H9 (cell line): ENCODE results near the gene TLR6. TPM values are rescaled to one million over a fixed set of nuclear protein-coding genes. Genes with fewer than 3 reads are reported as not detected.

Source experiments
- DNase-seq: peaks from one replicate; pipeline ENCODE4 v3.0.0-alpha.2; 2017
- H2AFZ ChIP-seq: one replicate; pipeline ENCODE4 v1.6.1; 2013; ENCODE audit warnings: mild to moderate bottlenecking, low read length, control low read depth, moderate library complexity
- H2AK5ac ChIP-seq: 2 replicates; pipeline ENCODE4 v1.6.1; 2013; ENCODE audit warnings: low read length, control low read depth, mixed read lengths; ENCODE audit not compliant: insufficient read length
- H2BK120ac ChIP-seq: one replicate; pipeline ENCODE4 v1.6.1; 2013; ENCODE audit warnings: low read depth, mild to moderate bottlenecking, low read length, control low read depth, inconsistent platforms; ENCODE audit not compliant: poor library complexity, severe bottlenecking
- H2BK12ac ChIP-seq: 2 replicates; pipeline ENCODE4 v1.6.1; 2013; ENCODE audit warnings: low read length, control low read depth, mixed read lengths, low read depth; ENCODE audit not compliant: insufficient read length
- H2BK15ac ChIP-seq: 2 replicates; pipeline ENCODE4 v1.6.1; 2013; ENCODE audit warnings: low read depth, low read length, control low read depth
- H2BK20ac ChIP-seq: one replicate; pipeline ENCODE4 v1.6.1; 2013; ENCODE audit warnings: low read depth, mild to moderate bottlenecking, low read length, control low read depth, inconsistent platforms; ENCODE audit not compliant: poor library complexity, severe bottlenecking
- H2BK5ac ChIP-seq: 2 replicates; pipeline ENCODE4 v1.6.1; 2013; ENCODE audit warnings: low read length, control low read depth, mixed read lengths; ENCODE audit not compliant: insufficient read length
- H3K14ac ChIP-seq: 2 replicates; pipeline ENCODE4 v1.6.1; 2013; ENCODE audit warnings: low read length, control low read depth; ENCODE audit not compliant: insufficient read depth
- H3K18ac ChIP-seq: 2 replicates; pipeline ENCODE4 v1.6.1; 2013; ENCODE audit warnings: low read depth, mild to moderate bottlenecking, mixed read lengths, low read length, control low read depth; ENCODE audit not compliant: insufficient read length
- H3K23ac ChIP-seq: 2 replicates; pipeline ENCODE4 v1.6.1; 2013; ENCODE audit warnings: low read length, control low read depth, mixed read lengths, low read depth; ENCODE audit not compliant: insufficient read length
- H3K23me2 ChIP-seq: 2 replicates; pipeline ENCODE4 v1.6.1; 2013; ENCODE audit warnings: low read depth, mild to moderate bottlenecking, mixed read lengths, low read length, control low read depth; ENCODE audit not compliant: insufficient read length, poor library complexity, severe bottlenecking
- H3K27ac ChIP-seq: 2 replicates; pipeline ENCODE4 v1.5.1; 2013; ENCODE audit warnings: low read length, control low read depth, mixed read lengths, low read depth; ENCODE audit not compliant: insufficient read length
- H3K27me3 ChIP-seq: 2 replicates; pipeline ENCODE4 v1.6.1; 2013; ENCODE audit warnings: low read length, control low read depth, inconsistent platforms; ENCODE audit not compliant: insufficient read depth
- H3K4ac ChIP-seq: 2 replicates; pipeline ENCODE4 v1.6.1; 2013; ENCODE audit warnings: low read depth, mild to moderate bottlenecking, control low read depth, inconsistent platforms, low read length, moderate library complexity
- H3K4me1 ChIP-seq: 2 replicates; pipeline ENCODE4 v1.6.1; 2013; ENCODE audit warnings: low read length, control low read depth, inconsistent platforms; ENCODE audit not compliant: insufficient read depth
- H3K4me2 ChIP-seq: 2 replicates; pipeline ENCODE4 v1.6.1; 2013; ENCODE audit warnings: low read length, control low read depth, mixed read lengths; ENCODE audit not compliant: insufficient read length, insufficient read depth
- H3K56ac ChIP-seq: 2 replicates; pipeline ENCODE4 v1.6.1; 2013; ENCODE audit warnings: low read depth, mild to moderate bottlenecking, mixed read lengths, low read length, control low read depth; ENCODE audit not compliant: insufficient read length
- H3K79me1 ChIP-seq: 2 replicates; pipeline ENCODE4 v1.6.1; 2013; ENCODE audit warnings: low read depth, mild to moderate bottlenecking, moderate library complexity, low read length, control low read depth, inconsistent platforms; ENCODE audit not compliant: insufficient read depth, poor library complexity, severe bottlenecking
- H3K79me2 ChIP-seq: 2 replicates; pipeline ENCODE4 v1.6.1; 2013; ENCODE audit warnings: low read length, control low read depth, inconsistent platforms; ENCODE audit not compliant: insufficient read depth
- H3K9ac ChIP-seq: 2 replicates; pipeline ENCODE4 v1.6.1; 2013; ENCODE audit warnings: low read length, control low read depth, mixed read lengths; ENCODE audit not compliant: insufficient read length; ENCODE audit errors: extremely low read depth
- H3K9me3 ChIP-seq: one replicate; pipeline ENCODE4 v1.6.1; 2013; ENCODE audit warnings: low read depth, low read length, inconsistent platforms; ENCODE audit not compliant: control insufficient read depth
- H3T11ph ChIP-seq: one replicate; pipeline ENCODE4 v1.6.1; 2013; ENCODE audit warnings: mild to moderate bottlenecking, low read length, control low read depth, inconsistent platforms
- H4K20me1 ChIP-seq: one replicate; pipeline ENCODE4 v1.6.1; 2013; ENCODE audit not compliant: control insufficient read depth, insufficient read length, insufficient read depth
- H4K5ac ChIP-seq: 2 replicates; pipeline ENCODE4 v1.6.1; 2013; ENCODE audit warnings: low read depth, mild to moderate bottlenecking, mixed read lengths, low read length, control low read depth; ENCODE audit not compliant: insufficient read length
- H4K8ac ChIP-seq: replicated peaks from 2 replicates; pipeline ENCODE4 v1.6.1; 2013; ENCODE audit warnings: low read length, control low read depth, mixed read lengths, low read depth; ENCODE audit not compliant: insufficient read length
- H4K91ac ChIP-seq: 2 replicates; pipeline ENCODE4 v1.6.1; 2013; ENCODE audit warnings: low read depth, mild to moderate bottlenecking, moderate library complexity, mixed read lengths, low read length, control low read depth; ENCODE audit not compliant: insufficient read length
- H3K27ac Mint-ChIP-seq, 3 experiments: 2 replicates in 2 of 3; 3 replicates in 1 of 3; pipeline ENCODE4 v1.8.0; 2020 to 2021; ENCODE audit warnings: mixed read lengths in 3 of 3, mild to moderate bottlenecking in 1 of 3, moderate library complexity in 1 of 3
- H3K27me3 Mint-ChIP-seq: 2 replicates; pipeline ENCODE4 v1.8.0; 2021; ENCODE audit warnings: low read depth, mild to moderate bottlenecking, moderate library complexity, mixed read lengths
- H3K36me3 Mint-ChIP-seq, 3 experiments: 2 replicates in 2 of 3; 3 replicates in 1 of 3; pipeline ENCODE4 v1.8.0; 2020 to 2021; ENCODE audit warnings: low read depth in 3 of 3, mixed read lengths in 3 of 3; ENCODE audit not compliant: insufficient read depth in 1 of 3
- H3K4me1 Mint-ChIP-seq, 2 experiments: 2 replicates each; pipeline ENCODE4 v1.8.0; 2020; ENCODE audit warnings: mixed read lengths in 2 of 2
- H3K4me3 Mint-ChIP-seq, 2 experiments: 2 replicates in 1 of 2; 3 replicates in 1 of 2; pipeline ENCODE4 v1.8.0; 2020 to 2021; ENCODE audit warnings: mild to moderate bottlenecking in 2 of 2, mixed read lengths in 2 of 2, moderate library complexity in 1 of 2
- H3K9me3 Mint-ChIP-seq, 2 experiments: 2 replicates in 1 of 2; 3 replicates in 1 of 2; pipeline ENCODE4 v1.8.0; 2020; ENCODE audit warnings: mild to moderate bottlenecking in 2 of 2, mixed read lengths in 2 of 2, moderate library complexity in 1 of 2
- WGBS: extraction: QIAGEN DNeasy Blood & Tissue Kit; methylation state at CpG from one replicate; pipeline ENCODE4 v1.1.7; 2013; ENCODE audit warnings: missing lambda C conversion rate, low lambda C conversion rate, mixed read lengths; ENCODE audit not compliant: insufficient read length; ENCODE audit errors: extremely low coverage; 5-methylcytosine and 5-hydroxymethylcytosine counted together
- total RNA-seq: library from RNA; stranded (reverse); gene quantifications from 2 replicates; pipeline ENCODE4 v1.2.1, GENCODE V29; 2021
- TF ChIP-seq, protein P1 (sequence below): fragments of 200-600 bp; sonication (generic); conservative IDR thresholded peaks from 3 replicates; pipeline ENCODE4 v1.8.0; 2021; ENCODE audit warnings: antibody characterized with exemption, mild to moderate bottlenecking

The TLR6 gene
- total RNA-seq, 1 experiment from 2014 or later, result 0.11 TPM

DNA sequence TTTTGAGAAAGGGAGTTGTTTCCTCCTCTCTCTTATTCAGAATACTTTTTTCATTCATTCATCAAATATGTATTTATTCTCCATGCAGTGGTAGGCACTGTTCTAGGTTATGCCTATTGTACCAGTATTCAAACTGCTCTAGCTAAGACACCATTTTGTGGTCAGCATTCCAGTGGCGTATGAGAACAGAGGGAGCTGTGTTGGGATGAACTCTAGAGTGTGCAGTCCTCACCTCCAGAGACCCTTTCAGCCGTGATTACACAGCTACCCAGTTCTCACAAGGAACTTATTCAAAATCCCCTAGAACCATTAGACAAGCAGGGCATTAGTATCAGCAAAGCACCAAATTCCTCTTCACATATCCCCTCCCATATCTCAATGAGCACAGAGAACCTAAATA lies 56.3 kb downstream of the TLR6 start:
- H3K27me3 Mint-ChIP-seq, result peaks cover 2% of the 10 kb centered on the region
- H3K9ac ChIP-seq, result no peak overlapping the region
- H2BK5ac ChIP-seq, result no peak overlapping the region
- peaks cover 12% of the 10 kb centered on the region for H3K9me3 ChIP-seq
- H2AFZ ChIP-seq, result no peak overlapping the region
- no peak overlapping the region for H3K23ac ChIP-seq
- no peak overlapping the region for H2BK120ac ChIP-seq
- no peaks in the 10 kb centered on the region for H3K79me2 ChIP-seq
- no CpG with 5 or more reads among the region's 2 CpGs for WGBS
- H3K27me3 ChIP-seq, result no peaks in the 10 kb centered on the region
- no peak overlapping the region for H3K4me3 Mint-ChIP-seq
- no peak overlapping the region for H4K5ac ChIP-seq
- no peak overlapping the region for H3K27ac Mint-ChIP-seq
- H4K91ac ChIP-seq, result no peak overlapping the region
- H3K4me1 ChIP-seq, result no peaks in the 10 kb centered on the region
- H3K79me1 ChIP-seq, result no peaks in the 10 kb centered on the region
- no peak overlapping the region for H3K18ac ChIP-seq
- H3K56ac ChIP-seq, result no peak overlapping the region
- no peak for DNase-seq
- TF ChIP-seq, protein P1, sequence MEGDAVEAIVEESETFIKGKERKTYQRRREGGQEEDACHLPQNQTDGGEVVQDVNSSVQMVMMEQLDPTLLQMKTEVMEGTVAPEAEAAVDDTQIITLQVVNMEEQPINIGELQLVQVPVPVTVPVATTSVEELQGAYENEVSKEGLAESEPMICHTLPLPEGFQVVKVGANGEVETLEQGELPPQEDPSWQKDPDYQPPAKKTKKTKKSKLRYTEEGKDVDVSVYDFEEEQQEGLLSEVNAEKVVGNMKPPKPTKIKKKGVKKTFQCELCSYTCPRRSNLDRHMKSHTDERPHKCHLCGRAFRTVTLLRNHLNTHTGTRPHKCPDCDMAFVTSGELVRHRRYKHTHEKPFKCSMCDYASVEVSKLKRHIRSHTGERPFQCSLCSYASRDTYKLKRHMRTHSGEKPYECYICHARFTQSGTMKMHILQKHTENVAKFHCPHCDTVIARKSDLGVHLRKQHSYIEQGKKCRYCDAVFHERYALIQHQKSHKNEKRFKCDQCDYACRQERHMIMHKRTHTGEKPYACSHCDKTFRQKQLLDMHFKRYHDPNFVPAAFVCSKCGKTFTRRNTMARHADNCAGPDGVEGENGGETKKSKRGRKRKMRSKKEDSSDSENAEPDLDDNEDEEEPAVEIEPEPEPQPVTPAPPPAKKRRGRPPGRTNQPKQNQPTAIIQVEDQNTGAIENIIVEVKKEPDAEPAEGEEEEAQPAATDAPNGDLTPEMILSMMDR, result no peak
- no peak overlapping the region for H2BK12ac ChIP-seq
- peaks cover 12 to 23% (median 13%) of the 10 kb centered on the region in 3 experiments for H3K36me3 Mint-ChIP-seq
- no peaks in the 10 kb centered on the region for H3K23me2 ChIP-seq
- H3K14ac ChIP-seq, result no peak overlapping the region
- no peak overlapping the region for H3K4me2 ChIP-seq
- H3K9me3 Mint-ChIP-seq, result peaks cover 26 to 37% of the 10 kb centered on the region in 2 experiments
- no peak overlapping the region for H2BK20ac ChIP-seq
- H4K8ac ChIP-seq, result no peak overlapping the region
- no peaks in the 10 kb centered on the region for H3K4me1 Mint-ChIP-seq
- H3K27ac ChIP-seq, result no peak overlapping the region
- H3K4ac ChIP-seq, result no peak overlapping the region
- no peak overlapping the region for H3T11ph ChIP-seq
- H2BK15ac ChIP-seq, result no peak overlapping the region
- no peaks in the 10 kb centered on the region for H4K20me1 ChIP-seq
- no peak overlapping the region for H2AK5ac ChIP-seq
